Thoracic aorta (tissue), 2 donors: ENCODE results near the gene PCAT7. TPM values are rescaled to one million over a fixed set of nuclear protein-coding genes. Genes with fewer than 3 reads are reported as not detected.
"Not testable (repeated sequence)": the region's sequence is repeated elsewhere in the genome, so short reads cannot be mapped to it uniquely, and the experiment has no call there.

Experiments used
- ATAC-seq: fragments of 150-250 bp; one replicate; pipeline ENCODE4 v1.8.0; 2017; ENCODE audit warnings: low read depth; ENCODE audit not compliant: insufficient number of reproducible peaks, low FRiP score
- DNase-seq: peaks from one replicate; pipeline ENCODE4 v3.0.0-alpha.2; 2020; ENCODE audit warnings: low spot score
- H3K27ac ChIP-seq, 2 donors: fragments of 200-600 bp; sonication (generic); 1 replicate in 1 of 2; 2 replicates in 1 of 2; pipeline ENCODE4 v1.5.1; 2016; ENCODE audit warnings: mild to moderate bottlenecking in 2 of 2, moderate library complexity in 2 of 2
- H3K27me3 ChIP-seq: fragments of 200-600 bp; sonication (generic); replicated peaks from 2 replicates; pipeline ENCODE4 v1.6.0; 2016; ENCODE audit warnings: mild to moderate bottlenecking; ENCODE audit not compliant: insufficient read depth
- H3K36me3 ChIP-seq: fragments of 200-600 bp; sonication (generic); one replicate; pipeline ENCODE4 v1.5.1; 2016
- H3K4me1 ChIP-seq, 2 donors: fragments of 200-600 bp; sonication (generic); 1 replicate in 1 of 2; 2 replicates in 1 of 2; pipeline versions ENCODE4 v1.5.1 to v1.6.0; 2016; ENCODE audit warnings: low read depth in 2 of 2, mild to moderate bottlenecking in 1 of 2; ENCODE audit not compliant: control insufficient read depth in 1 of 2
- H3K4me3 ChIP-seq: fragments of 200-600 bp; sonication (generic); 2 replicates; pipeline ENCODE4 v1.5.1; 2016; ENCODE audit warnings: mild to moderate bottlenecking
- H3K9me3 ChIP-seq: fragments of 200-600 bp; sonication (generic); 2 replicates; pipeline ENCODE4 v1.5.1; 2016
- CTCF ChIP-seq: fragments of 200-600 bp; sonication (generic); IDR thresholded peaks from one replicate; pipeline ENCODE4 v1.5.1; 2019; ENCODE audit warnings: antibody characterized with exemption
- total RNA-seq, 2 donors: library from RNA; depleted of rRNA; stranded (reverse); fragments of >200 nt; gene quantifications; one replicate each; pipeline versions ENCODE4 v1.1.0 to v1.2.3, GENCODE V29; 2016

Gene PCAT7
- total RNA-seq, 2 donors from 2014 or later: not detected

DNA sequence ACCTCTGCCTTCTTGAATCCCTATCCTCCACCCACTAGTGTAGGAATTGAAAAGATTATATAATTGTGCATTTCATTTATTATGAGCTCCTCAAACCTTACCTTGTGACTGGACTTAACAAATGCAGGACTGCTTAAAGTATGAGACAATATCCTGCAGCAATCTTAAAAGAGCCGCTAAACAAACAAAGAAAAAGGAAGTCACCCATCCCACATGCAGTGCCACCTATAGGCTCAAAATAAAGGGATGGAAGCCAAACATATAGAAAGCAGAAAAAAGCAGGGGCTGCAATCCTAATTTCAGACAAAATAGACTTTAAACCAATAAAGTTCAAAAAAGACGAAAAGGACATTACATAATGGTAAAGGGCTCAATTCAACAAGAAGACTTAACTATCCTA is 8.7 kb downstream of the PCAT7 start:
- no peak for DNase-seq
- no peak for TF ChIP-seq CTCF
- no peak overlapping the region for H3K27ac ChIP-seq
- no peak overlapping the region for H3K4me3 ChIP-seq
- no peaks in the 10 kb centered on the region for H3K27me3 ChIP-seq
- no peak for ATAC-seq
- H3K4me1 ChIP-seq: no peaks in the 10 kb centered on the region
- no peaks in the 10 kb centered on the region for H3K36me3 ChIP-seq
- H3K9me3 ChIP-seq: no peaks in the 10 kb centered on the region

- not testable (repeated sequence) for H3K27ac ChIP-seq, H3K4me3 ChIP-seq, H3K36me3 ChIP-seq, DNase-seq, H3K4me1 ChIP-seq, ATAC-seq, H3K27me3 ChIP-seq, H3K9me3 ChIP-seq
These were observed 9.4 kb downstream of the PCAT7 start for GRCh38 chr9:94564279-94564678.

DNA sequence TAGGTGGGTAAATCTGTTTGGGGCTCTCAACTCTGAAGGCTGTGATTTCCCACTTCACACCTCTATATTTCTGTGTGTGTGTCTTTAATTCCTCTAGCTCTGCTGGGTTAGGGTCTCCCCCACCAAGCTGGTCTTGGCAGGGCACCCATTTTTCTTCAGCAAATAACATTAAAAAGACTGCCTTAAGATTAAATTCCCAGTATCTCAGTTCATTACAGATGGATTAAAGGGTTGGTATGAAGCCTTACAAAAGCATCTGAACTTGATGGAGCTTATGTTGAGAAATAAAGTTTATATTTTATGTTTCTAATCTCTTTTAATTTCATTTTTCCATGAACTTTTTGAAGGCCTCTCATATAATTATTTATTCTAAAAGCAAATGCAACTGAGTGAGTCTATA is 11.7 kb downstream of the PCAT7 start:
- ATAC-seq (no peak), DNase-seq (no peak)
- TF ChIP-seq CTCF: no peak
- H3K27ac ChIP-seq: no peak overlapping the region
- no peaks in the 10 kb centered on the region for H3K4me1 ChIP-seq
- H3K4me3 ChIP-seq: no peak overlapping the region
- no peaks in the 10 kb centered on the region for H3K9me3 ChIP-seq
- H3K27me3 ChIP-seq: no peaks in the 10 kb centered on the region
- no peaks in the 10 kb centered on the region for H3K36me3 ChIP-seq

DNA sequence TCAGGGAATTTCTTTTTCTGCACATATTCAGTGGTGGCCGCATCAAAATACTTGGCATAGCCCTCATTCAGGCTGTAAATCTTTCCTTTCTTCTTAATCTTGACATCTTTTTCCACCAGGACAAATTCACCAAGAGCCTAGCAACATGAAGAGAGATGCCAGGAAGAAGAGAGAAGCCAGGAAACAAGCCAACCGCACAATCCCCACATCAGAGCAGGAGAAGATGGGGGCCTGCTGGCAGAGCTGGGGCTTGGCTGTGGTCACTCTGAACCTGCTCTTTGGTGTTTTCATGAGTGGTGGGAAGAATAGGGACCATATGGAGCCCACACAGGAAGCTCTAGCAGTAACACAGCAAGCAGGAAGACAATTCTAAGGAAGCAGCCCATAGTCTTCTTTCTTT is 12.4 kb downstream of the PCAT7 start:
- no peak overlapping the region for H3K4me3 ChIP-seq
- H3K4me1 ChIP-seq: no peaks in the 10 kb centered on the region
- ATAC-seq (no peak), DNase-seq (no peak)
- no peak for TF ChIP-seq CTCF
- H3K27ac ChIP-seq: no peak overlapping the region
- no peaks in the 10 kb centered on the region for H3K9me3 ChIP-seq
- H3K27me3 ChIP-seq: no peaks in the 10 kb centered on the region
- no peaks in the 10 kb centered on the region for H3K36me3 ChIP-seq

DNA sequence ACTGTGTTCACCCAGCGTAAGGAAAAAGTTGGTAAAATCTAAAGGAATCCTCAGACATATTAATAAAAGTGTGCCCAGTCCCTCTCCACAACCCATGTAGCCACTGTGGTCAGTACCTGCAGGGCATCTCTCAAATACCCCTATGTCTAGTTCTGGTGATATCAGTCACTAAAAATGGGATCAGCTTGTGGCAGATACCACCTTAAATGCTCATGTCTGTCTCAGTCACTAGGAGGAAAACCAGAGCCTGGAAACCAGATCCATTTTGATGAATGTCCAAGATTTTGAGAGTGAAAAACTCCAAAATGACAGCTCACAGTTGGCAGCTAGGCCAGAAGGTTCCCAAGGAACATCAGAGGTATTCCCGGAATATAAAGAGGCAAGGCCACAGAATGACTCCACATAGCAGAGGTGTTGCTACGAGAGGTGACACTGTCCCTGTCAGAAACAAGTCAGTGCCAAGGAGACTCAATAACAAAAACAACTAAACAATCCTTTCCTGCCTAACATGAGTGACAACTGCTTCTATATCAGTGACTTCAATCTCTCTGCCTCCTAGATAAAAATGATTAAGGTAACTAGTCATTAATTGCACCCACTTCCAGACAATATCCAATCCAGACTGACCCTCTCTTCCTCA is 13.5 kb downstream of the PCAT7 start:
- ATAC-seq: no peak
- no peak for DNase-seq
- no peak for TF ChIP-seq CTCF

More for the DNA sequence above, 13.5 kb downstream of the PCAT7 start:
- no peaks in the 10 kb centered on the region for H3K27me3 ChIP-seq
- H3K4me3 ChIP-seq: no peak overlapping the region
- no peaks in the 10 kb centered on the region for H3K9me3 ChIP-seq
- H3K4me1 ChIP-seq: no peaks in the 10 kb centered on the region
- no peak overlapping the region for H3K27ac ChIP-seq
- no peaks in the 10 kb centered on the region for H3K36me3 ChIP-seq
